HCT116 (cell line): ENCODE measurements around the gene ARID2.

Experiments
- ATF3 ChIP-seq: IDR thresholded peaks from 2 replicates; pipeline ENCODE4 v1.6.1; 2012
- CEBPB ChIP-seq: IDR thresholded peaks from 2 replicates; pipeline ENCODE4 v1.6.1; 2012; ENCODE audit warnings: low read depth
- CTCF ChIP-seq, 3 experiments: fragments of 200-600 bp in 1 of 3; sonication (generic) in 1 of 3; IDR thresholded peaks in 2 of 3; conservative IDR thresholded peaks in 1 of 3; 2 replicates each; pipeline ENCODE4 v1.5.1; 2012 to 2017; ENCODE audit warnings: low read depth in 2 of 3, low read length in 2 of 3, antibody characterized with exemption in 1 of 3, borderline replicate concordance in 1 of 3, control low read depth in 1 of 3, mild to moderate bottlenecking in 1 of 3, mixed read lengths in 1 of 3, mixed run types in 1 of 3, moderate library complexity in 1 of 3; ENCODE audit not compliant: insufficient read depth in 1 of 3
- EGR1 ChIP-seq: IDR thresholded peaks from 2 replicates; pipeline ENCODE4 v1.6.1; 2012; ENCODE audit warnings: low read depth
- ELF1 ChIP-seq: IDR thresholded peaks from 2 replicates; pipeline ENCODE4 v1.6.1; 2012; ENCODE audit warnings: low read depth, borderline replicate concordance
- POLR2A ChIP-seq: IDR thresholded peaks from 2 replicates; pipeline ENCODE4 v1.7.0; 2011; ENCODE audit warnings: borderline replicate concordance; ENCODE audit not compliant: insufficient read depth, insufficient read length; ENCODE audit errors: extremely low read depth
- ZFX ChIP-seq: fragments of 450-650 bp; IDR thresholded peaks from 2 replicates; pipeline ENCODE4 v1.6.1; 2017

GRCh38 chr12:45816652-45817051 is 87.1 kb downstream of the ARID2 start:
- peak in 2 of 3 experiments; percentile 4 to 21; a peak in 2 of 6 replicates for TF ChIP-seq CTCF (IDR thresholded peaks at IDR 0.05 in 2 of 3, conservative IDR thresholded peaks at IDR 0.05 in 1 of 3; ENCODE audit: borderline replicate concordance in 1 of 3, insufficient read depth in 1 of 3, low read depth in 2 of 3, low read length in 2 of 3)
- no peak for TF ChIP-seq EGR1
- TF ChIP-seq ATF3, result no peak
- TF ChIP-seq CEBPB, result no peak
- no peak for TF ChIP-seq POLR2A
- TF ChIP-seq ZFX, result no peak
- TF ChIP-seq ELF1, result no peak
